SIG-M5 treated with dmso at 0.1 percent for 504 hours (cell line): ENCODE data around the gene TMEM132A.

Source experiments
- DNase-seq: peaks from one replicate; lab custom pipeline; 2025; ENCODE audit not compliant: unreplicated experiment; lab: John Stamatoyannopoulos, UW

The TMEM132A gene

GRCh38 chr11:60924110-60924905, at the start of gene TMEM132A:
Gene TMEM132A (plus strand): TSS chr11:60924460. CDS start chr11:60924634, 174 bp downstream.
- no peak for DNase-seq

- no peak for DNase-seq
Observed at GRCh38 chr11:60875366-60876167, 48.7 kb upstream of the TMEM132A start.

- no peak for DNase-seq
Observed at GRCh38 chr11:60876168-60876485, 48.1 kb upstream of the TMEM132A start.

GRCh38 chr11:60878245-60879101, 45.8 kb upstream of the TMEM132A start:
- DNase-seq = no peak

GRCh38 chr11:60879104-60879503, 45.2 kb upstream of the TMEM132A start:
- DNase-seq = no peak

- no peak for DNase-seq
Observed at GRCh38 chr11:60879971-60880588, 44.2 kb upstream of the TMEM132A start.

GRCh38 chr11:60880643-60881282, 43.5 kb upstream of the TMEM132A start:
- no peak for DNase-seq

- DNase-seq = peak; percentile 16
Observed at GRCh38 chr11:60887556-60887955, 36.7 kb upstream of the TMEM132A start.

GRCh38 chr11:60889869-60890311, 34.4 kb upstream of the TMEM132A start:
- peak; percentile 4 for DNase-seq

GRCh38 chr11:60890696-60891095, 33.6 kb upstream of the TMEM132A start:
- DNase-seq = no peak

- DNase-seq = no peak
Observed at GRCh38 chr11:60891103-60891741, 33.0 kb upstream of the TMEM132A start.

GRCh38 chr11:60895687-60896086, 28.6 kb upstream of the TMEM132A start:
- DNase-seq = no peak

GRCh38 chr11:60897496-60897895, 26.8 kb upstream of the TMEM132A start:
- no peak for DNase-seq

GRCh38 chr11:60899046-60899936, 25.0 kb upstream of the TMEM132A start:
- peak; percentile 43 for DNase-seq

- DNase-seq = no peak
Observed at GRCh38 chr11:60899977-60900376, 24.3 kb upstream of the TMEM132A start.

GRCh38 chr11:60900673-60901404, 23.4 kb upstream of the TMEM132A start:
- no peak for DNase-seq

GRCh38 chr11:60902625-60903024, 21.6 kb upstream of the TMEM132A start:
- DNase-seq = no peak

- no peak for DNase-seq
Observed at GRCh38 chr11:60905047-60905446, 19.2 kb upstream of the TMEM132A start.
